PC-3 (cell line): ENCODE results near the gene COL4A3. TPM values are rescaled to one million over a fixed set of nuclear protein-coding genes. Genes with fewer than 3 reads are reported as not detected.

Source experiments
- ATAC-seq: fragments of 200-7000 bp; cut with Tn5 transposase; 2 replicates; pipeline ENCODE4 v1.9.1; 2020; ENCODE audit warnings: mild to moderate bottlenecking, moderate library complexity
- BruUV-seq: library from RNA; stranded (reverse); fragments of 400-500 nt; replicated peaks from 2 replicates; lab custom pipeline; 2021; lab: Mats Ljungman, UMichigan
- CTCF ChIA-PET: fragments of 300-600 bp; sonication (Branson Sonifier 250); formaldehyde crosslinking; loops from one replicate; lab custom pipeline; 2022; ENCODE audit warnings: antibody characterized with exemption; lab: Charles Lee
- POLR2A ChIA-PET: fragments of 300-600 bp; sonication (Branson Sonifier 250); formaldehyde crosslinking; loops from one replicate; lab custom pipeline; 2022; ENCODE audit warnings: antibody characterized with exemption; ENCODE audit not compliant: unreplicated experiment; lab: Charles Lee
- DNase-seq: peaks from one replicate; pipeline ENCODE4 v3.0.0-alpha.2; 2015
- H2AFZ ChIP-seq: fragments of 300-600 bp; sonication (generic); 2 replicates; pipeline ENCODE4 v1.6.0; 2016; ENCODE audit warnings: antibody characterized with exemption, low read length
- H3F3A ChIP-seq: fragments of 300-600 bp; sonication (generic); one replicate; pipeline ENCODE4 v1.6.0; 2017; ENCODE audit warnings: antibody characterized with exemption, low read length, control low read depth, mild to moderate bottlenecking; ENCODE audit not compliant: unreplicated experiment
- H3K27ac ChIP-seq: fragments of 300-600 bp; sonication (generic); 2 replicates; pipeline ENCODE4 v1.5.1; 2016; ENCODE audit warnings: mild to moderate bottlenecking, low read length
- H3K27me3 ChIP-seq: fragments of 300-600 bp; sonication (generic); 2 replicates; pipeline ENCODE4 v1.6.1; 2016; ENCODE audit warnings: low read length, mixed read lengths
- H3K36me3 ChIP-seq: fragments of 300-600 bp; sonication (generic); 2 replicates; pipeline ENCODE4 v1.6.1; 2016; ENCODE audit warnings: low read depth, mixed run types, low read length, mixed read lengths
- H3K4me1 ChIP-seq: fragments of 300-600 bp; sonication (generic); 2 replicates; pipeline ENCODE4 v1.5.1; 2016; ENCODE audit warnings: low read length; ENCODE audit not compliant: insufficient read depth
- H3K4me2 ChIP-seq: fragments of 300-600 bp; sonication (generic); 2 replicates; pipeline ENCODE4 v1.6.0; 2016; ENCODE audit warnings: low read length
- H3K4me3 ChIP-seq: fragments of 300-600 bp; sonication (generic); 2 replicates; pipeline ENCODE4 v1.5.1; 2016; ENCODE audit warnings: mild to moderate bottlenecking, low read length, mixed read lengths
- H3K79me2 ChIP-seq: fragments of 300-600 bp; sonication (generic); 2 replicates; pipeline ENCODE4 v1.6.1; 2017; ENCODE audit warnings: low read length, mixed read lengths
- H3K9ac ChIP-seq: fragments of 300-600 bp; sonication (generic); 2 replicates; pipeline ENCODE4 v1.6.0; 2016; ENCODE audit warnings: mild to moderate bottlenecking, low read length
- H3K9me2 ChIP-seq: fragments of 300-600 bp; sonication (generic); replicated peaks from 2 replicates; pipeline ENCODE4 v1.6.1; 2016; ENCODE audit warnings: mixed run types, low read length, mixed read lengths
- H3K9me3 ChIP-seq: fragments of 300-600 bp; sonication (generic); 2 replicates; pipeline ENCODE4 v1.6.1; 2016; ENCODE audit warnings: low read length, mixed read lengths
- H4K20me1 ChIP-seq: fragments of 300-600 bp; sonication (generic); 2 replicates; pipeline ENCODE4 v1.6.1; 2016; ENCODE audit warnings: low read length, mixed read lengths
- CTCF ChIP-seq: fragments of 300-600 bp; sonication (generic); conservative IDR thresholded peaks from 2 replicates; pipeline ENCODE4 v1.5.1; 2017; ENCODE audit warnings: antibody characterized with exemption, low read depth, mild to moderate bottlenecking, low read length
- EZH2 ChIP-seq: fragments of 300-600 bp; sonication (generic); IDR thresholded peaks from one replicate; pipeline ENCODE4 v1.6.1; 2017; ENCODE audit warnings: antibody characterized with exemption, mild to moderate bottlenecking, low read length; ENCODE audit not compliant: unreplicated experiment
- EZH2phosphoT487 ChIP-seq: fragments of 300-600 bp; sonication (generic); IDR thresholded peaks from 2 replicates; pipeline ENCODE4 v1.6.1; 2018; ENCODE audit warnings: mild to moderate bottlenecking, antibody characterized with exemption, low read length, borderline replicate concordance
- intact Hi-C: fragments of 100-400 bp; cut with micrococcal nuclease; formaldehyde crosslinking; loops from 2 replicates; pipeline ENCODE4 v1.9.0; 2023
- total RNA-seq: library from RNA; depleted of rRNA; stranded (reverse); fragments of >200 nt; gene quantifications from 2 replicates; pipeline ENCODE4 v1.2.3, GENCODE V29; 2014

The COL4A3 gene
- total RNA-seq, 1 experiment from 2014 or later: 0.73 TPM

GRCh38 chr2:227260041-227260440, 95.6 kb downstream of the COL4A3 start:
- Histone ChIP-seq H3K9me2 (no peaks in the 10 kb centered on the region), H3K4me3 (no peak overlapping the region), H3F3A (no peaks in the 10 kb centered on the region), H3K4me1 (no peaks in the 10 kb centered on the region), H4K20me1 (no peaks in the 10 kb centered on the region), H3K9me3 (no peaks in the 10 kb centered on the region), H3K36me3 (no peaks in the 10 kb centered on the region), H3K4me2 (no peak overlapping the region), H2AFZ (no peak overlapping the region), H3K9ac (no peak overlapping the region), H3K27me3 (no peaks in the 10 kb centered on the region), H3K79me2 (no peaks in the 10 kb centered on the region), H3K27ac (no peak overlapping the region)
- intact Hi-C loops: no loop called here
- POLR2A ChIA-PET: no interaction called here
- TF ChIP-seq CTCF (no peak), EZH2phosphoT487 (no peak), EZH2 (no peak)
- BruUV-seq: no TSS peak
- DNase-seq (no peak), ATAC-seq (no peak)
- CTCF ChIA-PET: no interaction called here

- Histone ChIP-seq H3K4me3 (no peak overlapping the region), H3K9ac (no peak overlapping the region), H3K4me1 (peaks cover 13% of the 10 kb centered on the region), H4K20me1 (no peaks in the 10 kb centered on the region), H2AFZ (peak overlapping the region; percentile 49; the same call in 1 of the 2 replicates), H3K9me3 (no peaks in the 10 kb centered on the region), H3K27me3 (no peaks in the 10 kb centered on the region), H3K9me2 (no peaks in the 10 kb centered on the region), H3K27ac (no peak overlapping the region), H3K4me2 (peak overlapping the region; percentile 42), H3K36me3 (no peaks in the 10 kb centered on the region), H3F3A (no peaks in the 10 kb centered on the region), H3K79me2 (no peaks in the 10 kb centered on the region)
- ChIA-PET POLR2A (no interaction called here), CTCF (no interaction called here)
- TF ChIP-seq EZH2phosphoT487 (no peak), EZH2 (no peak), CTCF (no peak)
- intact Hi-C loops: no loop called here
- BruUV-seq: no TSS peak
- DNase-seq (peak; percentile 63), ATAC-seq (peak; percentile 100)
Observed at GRCh38 chr2:227267410-227268115, 103.1 kb downstream of the COL4A3 start.

GRCh38 chr2:227280895-227281294, 116.5 kb downstream of the COL4A3 start:
- BruUV-seq: no TSS peak
- TF ChIP-seq EZH2 (no peak), EZH2phosphoT487 (no peak), CTCF (no peak)
- Histone ChIP-seq H3K27ac (no peak overlapping the region), H3K27me3 (no peaks in the 10 kb centered on the region), H3F3A (no peaks in the 10 kb centered on the region), H3K4me1 (no peaks in the 10 kb centered on the region), H3K9ac (no peak overlapping the region), H3K9me2 (no peaks in the 10 kb centered on the region), H3K79me2 (no peaks in the 10 kb centered on the region), H3K36me3 (no peaks in the 10 kb centered on the region), H3K9me3 (no peaks in the 10 kb centered on the region), H2AFZ (no peak overlapping the region), H3K4me3 (no peak overlapping the region), H4K20me1 (no peaks in the 10 kb centered on the region), H3K4me2 (no peak overlapping the region)
- ChIA-PET CTCF (no interaction called here), POLR2A (no interaction called here)
- no peak for DNase-seq
- intact Hi-C loops: no loop called here
- 0 out of 2 replicates have a peak, but pooled peaks have one; percentile 27 for ATAC-seq
